ENCODE results near the gene DBNDD1.
"Not testable (repeated sequence)": the region's sequence is repeated elsewhere in the genome, so short reads cannot be mapped to it uniquely, and the experiment has no call there.

Gene DBNDD1

DNA sequence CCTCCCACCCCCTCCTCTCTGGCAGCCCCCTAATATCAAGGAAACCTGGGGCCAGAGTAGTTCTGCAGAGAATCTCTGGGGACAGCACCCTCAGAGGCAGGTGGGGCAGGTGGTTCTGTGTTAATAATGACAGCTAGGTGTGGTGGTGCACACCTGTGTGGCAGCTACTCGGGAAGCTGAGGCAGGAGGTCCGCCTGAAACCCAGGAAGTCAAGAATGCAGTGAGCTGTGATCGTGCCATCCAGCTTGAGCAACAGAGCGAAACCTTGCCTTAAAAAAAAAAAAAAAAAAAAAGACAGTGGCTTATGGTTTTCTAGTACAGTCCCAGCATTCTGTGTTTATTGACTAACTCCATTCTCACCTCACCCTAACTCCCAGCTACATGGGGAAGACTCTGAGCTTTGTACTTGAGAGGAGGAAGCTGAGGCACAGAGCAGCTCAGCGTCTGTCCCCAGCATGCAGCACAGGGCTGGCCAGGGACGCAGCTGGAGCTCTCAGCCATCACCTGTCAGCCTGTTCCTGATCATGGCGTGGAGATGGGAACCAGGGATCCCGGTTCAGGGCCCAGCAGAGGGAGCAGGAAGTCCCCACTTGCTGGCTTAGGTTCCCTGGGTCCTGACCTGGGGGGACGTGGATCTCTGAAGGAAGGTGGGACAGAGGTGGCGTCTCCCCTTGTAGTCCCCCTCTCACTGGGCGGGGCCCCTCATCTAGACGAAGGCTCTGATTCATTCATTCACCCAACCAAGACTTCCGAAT, 6.1 kb downstream of the DBNDD1 start:
- Histone ChIP-seq H3K27me3 (ENCODE audit: low read depth) (no peaks in the 10 kb centered on the region), H3K4me1 (no peaks in the 10 kb centered on the region; the same call in 1 of the 2 replicates), H3K4me3 (no peak overlapping the region), H3K9me3 (no peaks in the 10 kb centered on the region), H3K36me3 (replicated peaks) (peaks cover 9% of the 10 kb centered on the region; the same call in 1 of the 2 replicates)
- in situ Hi-C loops (cut with MboI; ENCODE audit: low sequenced_read_pairs) = no loop called here
- DNase-seq (ENCODE audit: low spot score in 2 of 2) = no peak

DNA sequence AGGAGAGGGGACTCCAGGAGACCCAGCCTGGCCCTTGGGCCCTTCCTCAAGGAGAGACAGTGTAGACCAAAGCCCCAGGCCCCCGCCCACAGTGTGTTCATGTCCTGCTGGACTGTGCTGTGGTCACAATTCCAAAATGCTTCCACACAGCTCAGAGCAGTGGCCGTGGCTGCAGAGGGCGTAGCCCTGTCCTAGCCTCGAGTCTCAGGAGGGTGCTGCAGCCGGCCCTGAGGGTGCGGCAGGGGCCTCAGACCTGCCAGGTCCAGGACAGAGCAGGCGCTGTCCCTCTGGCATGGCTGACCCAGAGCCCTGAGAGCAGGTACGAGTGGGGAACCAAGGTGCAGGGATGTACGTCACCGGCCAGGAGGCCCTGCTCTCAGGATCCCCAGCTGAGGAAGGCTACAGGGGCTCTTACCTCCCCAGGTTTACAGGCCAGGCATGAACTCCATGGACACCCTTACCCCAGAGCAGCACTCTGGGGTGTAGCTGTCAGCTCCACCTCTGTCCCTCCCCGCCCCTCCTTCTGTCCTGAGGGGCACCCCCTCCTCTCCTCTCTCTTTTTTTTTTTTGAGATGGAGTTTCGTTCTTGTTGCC, 7.3 kb downstream of the DBNDD1 start:
- peaks cover 9% of the 10 kb centered on the region for H3K36me3 ChIP-seq (replicated peaks)
- in situ Hi-C loops (cut with MboI; ENCODE audit: low sequenced_read_pairs) = no loop called here

DNA sequence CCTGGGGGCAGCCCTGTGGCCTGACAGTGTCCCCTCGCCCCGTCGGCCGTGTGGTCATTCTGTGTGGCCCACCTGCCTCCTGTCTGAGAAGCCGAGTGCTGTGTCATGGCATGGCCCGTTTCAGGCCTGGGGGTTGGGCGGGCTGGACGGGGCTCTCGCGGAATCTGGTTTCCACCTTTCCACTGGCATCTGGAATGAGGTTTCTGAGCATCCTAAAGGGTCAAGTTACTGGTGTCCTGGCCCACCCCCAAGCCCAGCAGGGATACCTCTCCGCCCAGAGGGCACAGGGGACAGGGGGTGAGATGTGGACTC, 7.8 kb downstream of the DBNDD1 start:
- peaks cover 9% of the 10 kb centered on the region for H3K36me3 ChIP-seq (replicated peaks)
- in situ Hi-C loops (cut with MboI; ENCODE audit: low sequenced_read_pairs) = no loop called here
- H3K4me1 ChIP-seq = no peaks in the 10 kb centered on the region
- DNase-seq (ENCODE audit: low spot score in 2 of 2) = no peak
- no peaks in the 10 kb centered on the region for H3K27me3 ChIP-seq (ENCODE audit: low read depth)
- no peak overlapping the region for H3K4me3 ChIP-seq
- no peaks in the 10 kb centered on the region for H3K9me3 ChIP-seq

More for the DNA sequence above, 7.3 kb downstream of the DBNDD1 start:
- no peak for DNase-seq (ENCODE audit: low spot score in 2 of 2)
- Histone ChIP-seq H3K4me1 (no peaks in the 10 kb centered on the region), H3K9me3 (no peaks in the 10 kb centered on the region), H3K4me3 (no peak overlapping the region), H3K27me3 (ENCODE audit: low read depth) (no peaks in the 10 kb centered on the region)

DNA sequence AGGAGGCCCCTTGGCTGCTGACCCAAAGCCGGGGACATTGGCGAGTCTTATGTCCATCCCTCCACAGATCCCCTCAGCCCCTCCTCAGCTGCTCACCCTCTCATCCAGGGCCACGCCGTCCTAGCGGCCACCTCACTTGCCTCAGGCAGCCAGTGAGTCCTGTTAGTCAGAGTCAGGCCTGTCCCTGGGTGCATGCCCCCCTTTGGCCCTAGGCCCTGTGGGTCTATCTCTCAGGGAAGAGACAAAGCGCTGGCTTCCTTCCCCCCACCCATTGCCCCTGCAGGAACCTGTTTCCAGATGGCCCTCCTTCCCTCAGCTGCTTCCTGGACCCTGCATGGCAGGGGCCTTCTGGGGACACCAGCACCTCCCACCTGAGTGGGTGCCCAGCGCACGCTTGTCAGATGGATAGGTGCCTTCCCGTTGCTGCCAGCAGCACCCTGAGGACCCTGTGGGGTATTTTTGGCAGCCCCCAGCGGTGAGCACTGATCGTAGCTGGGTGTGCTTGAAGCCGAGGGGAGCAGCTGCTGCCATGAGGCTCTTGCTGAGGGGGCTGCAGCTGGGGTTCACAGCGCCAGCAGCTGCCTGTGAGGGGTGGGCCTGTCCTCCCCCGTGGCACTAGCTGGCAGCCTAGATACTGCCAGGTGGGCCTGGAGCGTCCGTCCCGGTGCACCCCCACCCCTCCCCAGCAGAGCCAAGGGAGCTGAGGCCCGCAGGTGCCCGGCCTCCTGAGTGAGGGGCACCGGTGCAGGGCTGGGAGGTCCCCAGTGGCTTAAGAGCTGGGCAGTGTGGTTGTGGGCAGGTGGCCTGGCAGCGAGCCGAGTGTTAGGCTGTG, 8.4 kb downstream of the DBNDD1 start:
- Histone ChIP-seq H3K27me3 (ENCODE audit: low read depth) (no peaks in the 10 kb centered on the region), H3K9me3 (no peaks in the 10 kb centered on the region), H3K4me3 (no peak overlapping the region), H3K36me3 (replicated peaks) (peaks cover 9% of the 10 kb centered on the region), H3K4me1 (no peaks in the 10 kb centered on the region)
- no peak for DNase-seq (ENCODE audit: low spot score in 2 of 2)
- in situ Hi-C loops (cut with MboI; ENCODE audit: low sequenced_read_pairs) = no loop called here

DNA sequence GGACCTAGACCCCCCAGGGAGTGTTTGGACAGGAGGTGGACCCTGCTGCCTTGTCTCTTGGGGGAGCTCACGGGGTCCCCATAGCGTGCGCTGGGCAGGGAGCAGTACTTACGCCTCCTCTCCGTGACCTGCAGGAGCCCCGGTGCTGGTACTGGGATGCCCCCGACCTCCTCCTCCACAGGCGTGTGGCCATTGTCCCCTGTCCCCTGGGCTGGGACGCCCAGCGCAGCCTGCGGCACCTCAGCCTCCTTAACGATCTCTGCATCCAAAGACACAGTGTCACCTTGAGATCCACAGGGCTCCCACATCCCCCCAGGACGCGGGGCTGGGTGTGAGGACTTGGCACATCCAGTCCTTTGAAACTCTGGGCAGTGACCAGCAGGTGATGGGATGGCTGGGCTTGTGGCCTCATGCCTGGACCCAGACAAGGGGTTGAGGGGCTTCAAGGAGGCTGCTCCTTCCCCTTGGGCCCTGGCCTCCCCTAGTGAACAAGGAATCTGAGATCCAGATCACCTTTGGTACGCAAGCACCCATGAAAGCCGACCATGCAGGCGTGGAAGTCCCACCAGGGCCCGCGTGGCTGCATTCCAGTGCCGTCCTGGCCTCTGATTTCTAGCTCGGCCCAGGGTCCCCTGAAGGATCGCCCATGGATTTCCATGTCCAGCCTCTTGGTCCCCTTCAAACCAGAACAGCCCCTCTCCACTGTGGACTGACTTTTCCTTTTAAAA, 9.9 kb downstream of the DBNDD1 start:
- Histone ChIP-seq H3K27me3 (ENCODE audit: low read depth) (no peaks in the 10 kb centered on the region), H3K4me1 (no peaks in the 10 kb centered on the region), H3K9me3 (no peaks in the 10 kb centered on the region), H3K36me3 (replicated peaks) (peaks cover 5% of the 10 kb centered on the region), H3K4me3 (no peak overlapping the region)
- in situ Hi-C loops (cut with MboI; ENCODE audit: low sequenced_read_pairs) = no loop called here
- DNase-seq (ENCODE audit: low spot score in 2 of 2) = no peak

DNA sequence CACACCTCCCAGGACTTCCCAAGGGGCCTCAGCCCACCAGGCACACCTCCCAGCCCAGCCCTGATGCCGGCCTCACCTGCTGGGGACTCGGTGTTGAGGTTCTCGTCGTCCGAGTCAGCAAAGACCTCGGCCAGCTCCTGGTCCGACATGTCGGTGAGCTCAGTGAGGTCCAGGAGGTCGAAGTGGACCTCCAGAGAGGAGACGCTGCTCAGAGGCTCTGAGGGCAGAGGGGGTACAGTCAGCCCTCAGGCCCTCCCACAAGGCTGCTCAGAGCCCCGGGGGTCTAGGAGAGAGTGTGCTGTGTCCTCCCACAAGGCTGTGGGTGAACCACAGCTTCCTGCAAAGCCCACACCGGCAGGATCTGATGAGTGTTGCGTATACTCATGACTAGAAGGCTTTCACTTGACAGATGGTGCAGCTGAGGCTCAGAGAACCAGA, 10.5 kb downstream of the DBNDD1 start:
- DNase-seq (ENCODE audit: low spot score in 2 of 2) = no peak
- H3K9me3 ChIP-seq = no peaks in the 10 kb centered on the region
- in situ Hi-C loops (cut with MboI; ENCODE audit: low sequenced_read_pairs) = no loop called here

DNA sequence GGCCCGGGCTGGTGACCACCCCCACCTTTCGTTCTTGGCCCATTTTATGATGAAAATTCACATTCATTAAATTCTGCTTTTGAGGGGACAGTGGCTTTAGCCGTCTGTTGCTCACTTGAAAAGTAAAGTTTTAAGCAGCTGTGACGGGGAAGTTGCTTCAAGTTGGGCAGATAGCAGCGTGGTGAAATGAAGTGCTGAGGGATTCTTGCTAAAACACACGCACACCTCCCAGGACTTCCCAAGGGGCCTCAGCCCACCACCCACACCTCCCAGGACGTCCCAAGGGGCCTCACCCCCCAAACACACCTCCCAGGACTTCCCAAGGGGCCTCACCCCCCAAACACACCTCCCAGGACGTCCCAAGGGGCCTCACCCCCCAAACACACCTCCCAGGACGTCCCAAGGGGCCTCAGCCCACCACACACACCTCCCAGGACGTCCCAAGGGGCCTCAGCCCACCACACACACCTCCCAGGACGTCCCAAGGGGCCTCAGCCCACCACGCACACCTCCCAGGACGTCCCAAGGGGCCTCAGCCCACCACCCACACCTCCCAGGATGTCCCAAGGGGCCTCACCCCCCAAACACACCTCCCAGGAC, 11.5 kb downstream of the DBNDD1 start:
- in situ Hi-C loops (cut with MboI; ENCODE audit: low sequenced_read_pairs); H3K9me3 ChIP-seq; DNase-seq (ENCODE audit: low spot score in 2 of 2); H3K27me3 ChIP-seq (ENCODE audit: low read depth); H3K4me3 ChIP-seq; H3K4me1 ChIP-seq; H3K36me3 ChIP-seq (replicated peaks): not testable (repeated sequence)

More for the DNA sequence above, 10.5 kb downstream of the DBNDD1 start:
- no peaks in the 10 kb centered on the region for H3K4me1 ChIP-seq
- H3K27me3 ChIP-seq (ENCODE audit: low read depth) = no peaks in the 10 kb centered on the region
- H3K4me3 ChIP-seq = no peak overlapping the region
- peaks cover 4% of the 10 kb centered on the region for H3K36me3 ChIP-seq (replicated peaks)

DNA sequence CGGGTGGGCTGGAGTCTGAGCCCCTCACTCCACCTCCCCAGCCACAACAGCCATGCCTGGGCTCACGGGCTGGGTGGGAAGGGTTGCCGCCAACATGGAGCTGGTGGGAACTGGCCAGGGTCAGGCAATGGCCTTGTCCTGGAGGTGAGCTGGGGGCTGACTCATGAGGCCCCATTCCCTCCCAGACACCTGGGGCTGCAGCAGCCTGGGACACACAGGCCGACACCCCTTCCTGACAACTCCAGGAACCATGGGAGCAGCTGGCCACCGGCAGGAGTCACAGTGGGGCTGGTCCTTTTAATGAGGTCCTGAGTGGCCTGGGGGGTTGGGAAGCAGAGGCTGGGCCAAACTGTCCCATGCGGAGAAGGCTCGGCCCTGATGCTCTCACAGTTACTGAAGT, 12.2 kb downstream of the DBNDD1 start:
- in situ Hi-C loops (cut with MboI; ENCODE audit: low sequenced_read_pairs) = no loop called here
- Histone ChIP-seq H3K4me1 (no peaks in the 10 kb centered on the region), H3K4me3 (no peak overlapping the region), H3K9me3 (no peaks in the 10 kb centered on the region), H3K36me3 (replicated peaks) (peaks cover 4% of the 10 kb centered on the region), H3K27me3 (ENCODE audit: low read depth) (no peaks in the 10 kb centered on the region)
- DNase-seq (ENCODE audit: low spot score in 2 of 2) = no peak

DNA sequence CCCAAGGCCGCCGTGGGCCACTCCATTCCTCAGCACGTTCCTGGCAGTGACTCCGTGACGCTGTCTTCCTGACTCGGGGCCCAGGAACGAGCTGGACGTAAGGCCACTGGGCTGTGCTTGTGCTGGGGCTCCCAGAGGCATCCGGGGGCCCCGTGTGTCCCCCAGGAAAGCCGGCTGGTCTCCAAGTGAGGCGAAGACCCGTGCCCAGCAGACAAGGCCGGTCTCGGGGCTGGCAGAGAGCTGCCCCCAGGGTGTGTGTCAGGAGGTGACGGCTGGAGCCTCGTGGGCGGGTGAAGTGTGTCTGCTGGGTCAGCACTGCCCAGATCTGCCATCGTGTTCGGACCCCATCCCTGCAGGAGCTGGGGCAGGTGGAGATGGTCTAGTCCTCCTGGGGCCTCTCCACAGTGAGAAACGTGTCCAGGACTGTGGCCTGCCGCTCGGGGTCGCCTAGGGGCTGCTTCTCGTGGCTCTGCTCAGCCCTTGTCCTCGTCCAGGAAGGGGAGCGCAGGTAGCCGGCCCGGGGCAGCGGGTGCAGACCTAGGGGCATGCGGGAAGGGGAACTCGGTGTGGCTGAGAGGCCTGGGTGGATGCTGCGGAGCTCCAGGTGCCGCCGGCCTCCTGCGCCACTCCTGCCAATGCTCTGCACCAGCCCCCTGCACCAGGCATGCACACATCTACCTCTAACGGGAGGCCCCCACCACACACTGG, 13.1 kb downstream of the DBNDD1 start:
- no peak for DNase-seq (ENCODE audit: low spot score in 2 of 2)
- in situ Hi-C loops (cut with MboI; ENCODE audit: low sequenced_read_pairs) = no loop called here
- H3K4me1 ChIP-seq = no peaks in the 10 kb centered on the region
- H3K27me3 ChIP-seq (ENCODE audit: low read depth) = no peaks in the 10 kb centered on the region
- H3K4me3 ChIP-seq = no peak overlapping the region
- H3K36me3 ChIP-seq (replicated peaks) = peaks cover 4% of the 10 kb centered on the region
- no peaks in the 10 kb centered on the region for H3K9me3 ChIP-seq

DNA sequence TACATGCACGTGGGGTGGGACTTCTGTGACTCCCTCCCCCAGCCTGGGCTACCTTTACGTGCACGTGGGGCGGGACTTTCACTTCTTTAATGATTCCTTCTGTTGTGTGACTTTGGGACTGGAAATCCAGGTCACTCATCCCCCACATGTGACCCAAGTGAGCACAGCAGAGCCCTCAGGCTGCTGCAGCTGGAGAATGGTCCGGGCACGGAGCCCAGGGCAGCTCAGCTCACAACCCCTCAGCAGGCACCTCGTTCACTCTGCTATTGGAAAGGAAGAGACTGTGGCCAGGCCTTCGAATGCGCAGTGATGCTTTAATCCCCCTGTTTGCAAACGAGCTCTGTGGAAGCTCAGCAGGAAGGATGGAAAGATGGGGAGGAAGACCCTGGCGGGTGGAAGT, 14.7 kb downstream of the DBNDD1 start:
- no peak for DNase-seq (ENCODE audit: low spot score in 2 of 2)
- no peaks in the 10 kb centered on the region for H3K9me3 ChIP-seq
- H3K4me3 ChIP-seq = no peak overlapping the region
- H3K4me1 ChIP-seq = no peaks in the 10 kb centered on the region
- peaks cover 4% of the 10 kb centered on the region for H3K36me3 ChIP-seq (replicated peaks)
- in situ Hi-C loops (cut with MboI; ENCODE audit: low sequenced_read_pairs) = no loop called here
- no peaks in the 10 kb centered on the region for H3K27me3 ChIP-seq (ENCODE audit: low read depth)

DNA sequence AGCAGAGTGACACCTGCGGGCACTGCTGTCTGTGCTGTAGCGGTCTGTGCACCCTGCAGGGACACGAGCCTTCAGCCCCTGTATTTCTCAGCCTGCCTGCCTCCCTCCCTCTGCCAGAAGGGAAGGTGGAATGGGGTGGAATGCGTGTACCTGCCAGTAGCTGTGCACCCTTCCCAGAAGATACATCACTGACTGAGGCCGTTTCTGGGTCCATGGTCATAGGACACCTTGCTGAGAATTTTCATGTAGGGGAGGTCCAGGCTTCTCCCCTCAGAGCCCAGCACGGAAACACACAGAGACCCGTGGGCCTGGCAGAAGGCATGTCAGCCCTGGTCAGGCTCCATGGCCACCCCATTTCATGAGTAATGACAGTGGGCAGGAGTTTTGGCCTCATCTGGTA, 16.5 kb downstream of the DBNDD1 start:
- Histone ChIP-seq H3K27me3 (ENCODE audit: low read depth) (no peaks in the 10 kb centered on the region), H3K4me3 (no peak overlapping the region), H3K4me1 (no peaks in the 10 kb centered on the region), H3K9me3 (no peaks in the 10 kb centered on the region), H3K36me3 (replicated peaks) (peaks cover 11% of the 10 kb centered on the region)
- no peak for DNase-seq (ENCODE audit: low spot score in 2 of 2)
- in situ Hi-C loops (cut with MboI; ENCODE audit: low sequenced_read_pairs) = no loop called here

DNA sequence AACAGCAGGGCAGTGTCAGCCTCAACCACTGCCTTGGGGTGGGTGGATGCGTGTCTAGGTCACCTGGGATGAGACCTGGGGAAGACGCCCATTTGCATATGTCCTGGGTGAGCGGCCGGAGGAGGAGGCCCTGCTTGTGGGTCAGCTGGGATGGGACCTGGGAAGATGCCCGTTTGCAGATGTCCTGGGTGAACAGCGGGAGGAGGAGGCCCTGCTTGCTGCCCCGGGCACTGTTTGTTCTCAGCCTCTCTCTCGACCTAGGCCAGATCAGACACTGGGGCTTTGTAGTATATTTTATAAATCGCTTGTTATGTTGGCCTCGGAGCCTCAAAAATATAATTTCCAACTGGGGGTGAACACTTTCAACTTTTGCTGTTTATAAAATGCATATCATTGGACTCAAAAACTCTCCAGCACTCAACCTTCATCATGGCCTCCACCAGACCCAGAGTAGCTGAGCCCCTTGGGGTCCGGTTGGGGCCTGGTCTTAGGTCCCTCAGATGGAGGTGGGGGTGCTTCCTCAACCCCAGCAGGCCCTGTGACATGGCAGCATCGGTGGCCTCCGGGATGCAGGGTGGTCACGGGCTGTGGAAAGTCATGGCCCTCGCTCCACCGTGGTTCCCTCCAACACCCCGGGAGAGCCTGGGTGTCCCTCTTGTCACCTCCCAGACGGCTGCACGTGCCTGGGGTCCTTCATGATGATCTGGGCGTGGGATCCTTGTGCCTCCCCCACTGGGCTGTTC, 17.3 kb downstream of the DBNDD1 start:
- no peaks in the 10 kb centered on the region for H3K27me3 ChIP-seq (ENCODE audit: low read depth)
- no peaks in the 10 kb centered on the region for H3K9me3 ChIP-seq
- H3K4me1 ChIP-seq = no peaks in the 10 kb centered on the region
- H3K4me3 ChIP-seq = no peak overlapping the region
- peaks cover 11% of the 10 kb centered on the region for H3K36me3 ChIP-seq (replicated peaks)
- in situ Hi-C loops (cut with MboI; ENCODE audit: low sequenced_read_pairs) = no loop called here
- no peak for DNase-seq (ENCODE audit: low spot score in 2 of 2)
